COR-L47 (cell line): ENCODE data around the gene PLTP.
A peak's percentile ranks its signal among the peaks of the same experiment; 100 is the strongest.

Source experiments
- DNase-seq: peaks from one replicate; lab custom pipeline; 2025; lab: John Stamatoyannopoulos, UW

PLTP gene

GRCh38 chr20:45873409-45874103, 38.4 kb downstream of the PLTP start:
- no peak for DNase-seq

GRCh38 chr20:45872626-45873025, 39.3 kb downstream of the PLTP start:
- DNase-seq, result no peak

- DNase-seq, result no peak
These were observed 44.2 kb downstream of the PLTP start for GRCh38 chr20:45867819-45868176.

GRCh38 chr20:45867136-45867818, 44.7 kb downstream of the PLTP start:
- DNase-seq, result no peak

GRCh38 chr20:45866454-45866853, 45.5 kb downstream of the PLTP start:
- no peak for DNase-seq

- no peak for DNase-seq
These were observed 48.1 kb downstream of the PLTP start for GRCh38 chr20:45863543-45864470.

- DNase-seq, result peak; percentile 66
These were observed 50.5 kb downstream of the PLTP start for GRCh38 chr20:45861221-45862075.

GRCh38 chr20:45860560-45861220, 51.3 kb downstream of the PLTP start:
- DNase-seq, result no peak

GRCh38 chr20:45859916-45860315, 52.0 kb downstream of the PLTP start:
- DNase-seq, result no peak

GRCh38 chr20:45857882-45858216, 54.1 kb downstream of the PLTP start:
- DNase-seq, result peak; percentile 39

- peak; percentile 100 for DNase-seq
These were observed 54.7 kb downstream of the PLTP start, which contains the start of the genes ACOT8 and ZSWIM3 for GRCh38 chr20:45857114-45857881. Gene ACOT8, minus strand, starts transcription at chr20:45857392. Its CDS starts 77 bp downstream, at chr20:45857315. Gene ZSWIM3, plus strand, starts transcription at chr20:45857614. Its CDS starts 212 bp downstream, at chr20:45857826.

GRCh38 chr20:45853484-45853883, 58.5 kb downstream of the PLTP start:
- DNase-seq, result no peak

- DNase-seq, result no peak
These were observed 59.6 kb downstream of the PLTP start for GRCh38 chr20:45852326-45852725.

GRCh38 chr20:45851501-45851900, 60.5 kb downstream of the PLTP start:
- DNase-seq, result no peak

GRCh38 chr20:45850926-45851325, 61.0 kb downstream of the PLTP start:
- no peak for DNase-seq

- DNase-seq, result no peak
These were observed 61.7 kb downstream of the PLTP start for GRCh38 chr20:45850238-45850637.

- DNase-seq, result no peak
These were observed 62.9 kb downstream of the PLTP start for GRCh38 chr20:45848969-45849582.
